Memory B cell (primary cell): ENCODE data around the gene CCDC174.
A peak's percentile ranks its signal among the peaks of the same experiment; 100 is the strongest.
"Not testable (repeated sequence)": the region's sequence is repeated elsewhere in the genome, so short reads cannot be mapped to it uniquely, and the experiment has no call there.

Experiments
- ATAC-seq: fragments of 150-1000 bp; cut with Tn5 transposase; 2 replicates; pipeline ENCODE4 v1.10.0; 2021; ENCODE audit warnings: low read depth, mild to moderate bottlenecking, moderate library complexity
- DNase-seq, 2 donors: peaks; one replicate each; pipeline ENCODE4 v3.0.0; 2022; ENCODE audit warnings: low spot score in 2 of 2
- H3K27ac Mint-ChIP-seq: one replicate; pipeline ENCODE4 v1.8.0; 2022; ENCODE audit warnings: mild to moderate bottlenecking, moderate library complexity, mixed read lengths
- H3K27me3 Mint-ChIP-seq: one replicate; pipeline ENCODE4 v1.8.0; 2022; ENCODE audit warnings: mixed read lengths
- H3K36me3 Mint-ChIP-seq: one replicate; pipeline ENCODE4 v1.8.0; 2022; ENCODE audit warnings: mild to moderate bottlenecking, mixed read lengths
- H3K4me1 Mint-ChIP-seq: one replicate; pipeline ENCODE4 v1.8.0; 2022; ENCODE audit warnings: mixed read lengths
- H3K4me3 Mint-ChIP-seq: one replicate; pipeline ENCODE4 v1.8.0; 2022; ENCODE audit warnings: mild to moderate bottlenecking, moderate library complexity, mixed read lengths
- H3K9me3 Mint-ChIP-seq: one replicate; pipeline ENCODE4 v1.8.0; 2022; ENCODE audit warnings: mixed read lengths

CCDC174 gene

DNA sequence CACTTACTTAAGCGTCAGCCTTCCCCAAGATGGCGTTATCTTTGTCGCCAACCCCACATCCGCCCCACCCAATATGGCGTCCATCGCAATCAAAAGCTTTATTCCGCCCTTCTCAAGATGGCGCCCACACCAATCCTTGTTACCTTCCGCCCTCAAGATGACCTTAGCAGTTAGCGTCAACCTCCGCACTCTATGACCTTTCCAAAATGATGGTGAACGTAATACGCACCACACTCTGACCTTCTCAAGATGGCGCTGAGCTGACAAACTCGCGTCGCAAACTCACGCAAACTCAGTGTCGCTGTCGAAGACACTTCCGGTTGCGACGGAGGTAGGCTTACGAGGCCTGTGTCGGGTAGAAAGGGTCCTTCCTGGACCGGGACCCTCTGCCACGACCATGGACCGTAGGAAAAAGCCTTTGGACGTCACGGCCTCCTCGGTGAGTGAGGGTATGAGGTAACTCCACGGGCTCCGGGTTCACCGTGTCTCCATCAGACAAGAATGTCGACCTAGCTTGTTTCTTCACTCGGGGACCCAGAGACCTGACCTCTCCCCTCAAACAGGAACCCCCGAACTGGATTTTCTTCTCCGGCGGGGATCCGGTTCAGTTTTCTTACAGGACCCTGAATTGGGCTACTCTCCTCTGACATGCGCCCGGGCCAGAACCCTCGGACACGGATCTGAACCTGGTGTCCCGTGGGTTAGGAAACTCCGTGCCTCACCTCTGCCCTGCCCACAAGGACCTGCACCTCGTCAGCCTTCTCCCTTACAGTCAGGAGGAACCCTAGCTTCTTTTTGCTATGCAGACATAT lies at the start of gene CCDC174:
Gene CCDC174, plus strand, starts transcription at position 323 of the 812 bp plus-strand sequence. Its CDS starts 75 bp downstream, at position 398.
- peak within 1 kb of the TSS; percentile 100 for H3K27ac Mint-ChIP-seq
- no peaks in the 10 kb centered on the region for H3K27me3 Mint-ChIP-seq
- no peaks in the 10 kb centered on the region for H3K9me3 Mint-ChIP-seq
- peaks cover 18% of the 10 kb centered on the region for H3K4me1 Mint-ChIP-seq
- peaks cover 8% of the 10 kb centered on the region for H3K36me3 Mint-ChIP-seq
- peak; percentile 92 for ATAC-seq
- peak; percentile 88 to 98 for DNase-seq
- H3K4me3 Mint-ChIP-seq = peak within 1 kb of the TSS; percentile 90

DNA sequence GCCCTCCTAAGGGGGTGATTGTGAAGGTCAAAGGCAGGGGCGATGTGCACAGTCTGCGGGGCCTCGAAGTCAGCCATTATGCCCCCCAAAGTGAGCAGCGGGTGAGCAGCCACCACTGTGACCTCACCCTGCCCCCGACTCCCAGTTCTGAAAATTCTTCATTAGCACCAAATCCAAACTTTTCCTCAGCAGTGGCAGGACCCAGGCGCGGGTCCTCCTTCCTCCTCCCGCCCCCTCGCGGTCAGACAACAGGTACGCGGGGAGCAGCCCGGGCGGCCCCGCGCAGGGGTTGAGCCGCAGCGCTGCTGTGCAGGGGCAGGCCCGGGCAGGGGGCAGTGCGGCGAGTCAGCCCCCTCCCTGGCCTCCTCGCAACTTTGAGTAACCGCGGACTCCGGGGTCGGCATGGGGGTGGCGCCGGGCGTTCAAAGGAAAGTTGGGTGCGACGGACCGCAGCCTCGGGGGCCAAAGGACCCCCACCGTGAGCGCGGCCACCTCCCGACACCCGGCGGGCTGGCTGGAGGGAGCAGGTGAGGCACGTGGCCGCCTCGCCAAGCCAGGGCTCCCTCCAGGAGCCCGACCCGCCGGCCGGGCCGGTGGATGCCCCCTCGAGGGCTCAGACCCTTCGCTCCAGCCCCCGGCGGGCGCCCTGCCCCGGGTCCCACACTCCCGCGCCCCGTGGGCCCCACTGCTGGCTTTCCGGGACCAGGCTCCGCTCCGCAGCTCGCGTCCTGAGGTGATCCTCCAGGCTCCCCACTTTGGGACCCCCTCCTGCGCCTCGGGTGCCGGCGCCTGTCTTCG lies 49.4 kb upstream of the CCDC174 start:
- Mint-ChIP-seq H3K4me1 (no peaks in the 10 kb centered on the region), H3K27me3 (peaks cover 37% of the 10 kb centered on the region), H3K9me3 (peaks cover 10% of the 10 kb centered on the region), H3K36me3 (peaks cover 2% of the 10 kb centered on the region), H3K27ac (no peak overlapping the region), H3K4me3 (no peak overlapping the region)
- DNase-seq (no peak), ATAC-seq (no peak)

DNA sequence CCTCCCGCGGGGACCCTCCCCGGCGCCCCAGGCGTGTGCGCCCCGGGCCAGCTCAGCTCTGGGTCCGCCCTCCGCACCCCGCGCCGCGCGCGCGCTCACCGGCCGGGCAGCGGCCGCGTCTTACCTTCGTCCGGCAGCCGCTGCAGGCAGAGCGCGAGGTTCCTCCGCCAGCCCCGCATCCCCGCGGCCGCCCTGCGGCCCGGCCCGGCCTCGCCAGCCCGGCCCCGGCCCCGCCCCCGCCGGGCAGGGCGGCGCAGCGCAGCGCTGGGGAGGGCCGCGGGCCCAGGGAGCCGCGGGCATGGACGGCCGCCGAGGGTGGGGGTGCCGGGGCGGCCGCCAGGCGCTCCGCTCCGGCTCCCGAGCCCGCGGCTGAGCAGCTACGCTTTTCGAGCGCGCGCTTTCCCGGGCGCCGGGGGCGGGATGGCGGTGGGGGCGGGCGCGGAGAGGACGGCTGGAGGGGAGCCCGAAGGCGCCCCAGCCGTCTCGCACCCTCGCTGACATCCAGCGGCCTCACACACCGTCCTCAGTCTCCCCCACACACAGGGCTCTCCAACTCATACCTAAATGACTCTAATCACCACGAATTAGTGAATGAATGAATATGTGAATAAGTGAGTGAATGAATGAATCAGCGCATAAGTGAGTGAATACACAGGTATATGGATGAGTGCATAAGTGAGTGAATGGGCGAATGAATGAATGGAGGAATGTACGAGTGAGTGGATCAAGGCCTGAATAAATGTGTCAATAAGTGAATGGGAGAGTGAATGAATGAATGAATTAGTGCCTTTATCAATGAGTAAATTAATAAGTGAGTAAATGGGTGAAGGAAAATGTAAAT lies 48.5 kb upstream of the CCDC174 start:
- Mint-ChIP-seq H3K9me3 (peaks cover 10% of the 10 kb centered on the region), H3K36me3 (peaks cover 2% of the 10 kb centered on the region), H3K4me1 (no peaks in the 10 kb centered on the region), H3K27ac (no peak overlapping the region), H3K4me3 (no peak overlapping the region), H3K27me3 (peaks cover 37% of the 10 kb centered on the region)
- DNase-seq = no peak
- no peak for ATAC-seq

DNA sequence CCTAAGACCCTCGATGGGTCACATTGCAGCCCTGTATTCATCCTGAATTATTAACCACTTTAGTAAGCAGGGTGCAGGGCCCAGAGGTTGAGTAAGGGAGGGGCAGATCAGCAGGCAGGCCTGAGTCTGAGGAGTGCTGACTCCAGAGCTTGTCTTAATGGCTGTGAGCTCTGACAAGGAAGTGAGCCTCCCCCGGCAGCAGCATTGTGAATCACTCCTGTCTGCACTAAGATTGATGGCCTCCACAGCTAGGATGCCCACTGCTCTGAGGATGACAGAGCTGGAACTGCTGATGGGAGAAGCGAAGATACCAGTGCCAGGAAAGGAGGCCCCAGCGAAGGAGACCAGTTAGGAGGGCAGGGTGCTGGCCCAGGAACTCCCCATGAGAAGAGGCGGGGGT lies 46.5 kb upstream of the CCDC174 start:
- peaks cover 2% of the 10 kb centered on the region for H3K36me3 Mint-ChIP-seq

DNA sequence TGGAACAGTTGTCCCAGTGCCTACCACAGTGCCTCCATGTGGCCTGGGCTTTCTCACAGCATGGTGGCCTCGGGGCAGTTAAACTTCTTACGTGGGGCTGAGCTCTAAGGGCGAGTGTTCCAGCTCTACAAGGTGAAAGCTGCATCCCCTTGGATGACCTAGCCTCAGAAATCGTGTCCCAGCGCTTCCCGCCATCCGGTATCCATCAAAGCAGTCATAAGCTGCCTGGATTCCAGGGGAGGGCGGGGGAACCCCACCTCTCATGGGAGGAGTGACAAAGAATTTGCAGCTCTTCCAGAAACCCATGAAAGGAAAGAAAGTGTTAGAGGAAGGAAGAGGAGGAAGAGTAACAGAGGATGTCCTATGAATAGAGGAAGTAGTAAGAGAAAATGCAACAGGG lies 45.8 kb upstream of the CCDC174 start:
- peaks cover 2% of the 10 kb centered on the region for H3K36me3 Mint-ChIP-seq
- ATAC-seq = no peak
- no peak overlapping the region for H3K4me3 Mint-ChIP-seq
- peaks cover 25% of the 10 kb centered on the region for H3K27me3 Mint-ChIP-seq
- H3K4me1 Mint-ChIP-seq = no peaks in the 10 kb centered on the region
- no peak for DNase-seq
- peaks cover 2% of the 10 kb centered on the region for H3K9me3 Mint-ChIP-seq
- no peak overlapping the region for H3K27ac Mint-ChIP-seq

More for the DNA sequence above, 46.5 kb upstream of the CCDC174 start:
- H3K4me1 Mint-ChIP-seq = no peaks in the 10 kb centered on the region
- DNase-seq (no peak), ATAC-seq (no peak)
- peaks cover 2% of the 10 kb centered on the region for H3K9me3 Mint-ChIP-seq
- H3K4me3 Mint-ChIP-seq = no peak overlapping the region
- H3K27me3 Mint-ChIP-seq = peaks cover 27% of the 10 kb centered on the region
- H3K27ac Mint-ChIP-seq = no peak overlapping the region

DNA sequence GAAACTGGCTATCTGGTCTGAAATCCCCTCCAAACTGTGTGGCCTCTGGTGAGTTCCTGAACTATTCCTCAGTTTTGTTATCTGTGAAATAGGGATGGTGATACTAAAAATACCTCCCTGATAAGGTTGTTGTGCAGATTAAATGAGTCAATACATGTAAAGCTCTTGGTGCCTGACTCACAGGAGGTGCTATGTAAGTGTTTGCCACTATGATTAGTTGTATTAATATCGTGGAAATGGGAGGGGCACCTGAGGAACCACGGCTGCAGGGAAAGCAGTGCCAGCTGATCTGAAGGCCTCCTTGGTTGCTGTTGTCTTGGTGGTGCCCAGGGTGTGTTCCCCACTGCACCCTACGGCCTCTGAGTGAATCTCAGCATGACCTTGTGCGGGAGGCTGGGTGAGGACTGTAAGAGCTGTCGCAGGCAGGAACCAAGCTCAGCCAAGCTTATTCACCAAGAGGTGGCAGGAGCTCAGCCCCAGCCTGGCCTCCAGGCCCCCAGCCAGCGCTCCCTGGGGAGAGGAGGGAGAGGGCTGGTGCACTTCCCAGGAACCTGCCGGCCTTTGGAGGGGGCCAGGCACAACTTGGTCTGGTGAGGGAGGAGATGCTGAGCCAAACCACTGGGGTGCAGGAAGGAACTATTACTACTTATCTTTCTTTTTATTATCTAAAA lies 44.8 kb upstream of the CCDC174 start:
- H3K36me3 Mint-ChIP-seq = peaks cover 2% of the 10 kb centered on the region
- H3K4me1 Mint-ChIP-seq = no peaks in the 10 kb centered on the region
- peaks cover 2% of the 10 kb centered on the region for H3K9me3 Mint-ChIP-seq
- H3K4me3 Mint-ChIP-seq = no peak overlapping the region
- peaks cover 19% of the 10 kb centered on the region for H3K27me3 Mint-ChIP-seq
- no peak overlapping the region for H3K27ac Mint-ChIP-seq
- ATAC-seq (no peak), DNase-seq (no peak)

DNA sequence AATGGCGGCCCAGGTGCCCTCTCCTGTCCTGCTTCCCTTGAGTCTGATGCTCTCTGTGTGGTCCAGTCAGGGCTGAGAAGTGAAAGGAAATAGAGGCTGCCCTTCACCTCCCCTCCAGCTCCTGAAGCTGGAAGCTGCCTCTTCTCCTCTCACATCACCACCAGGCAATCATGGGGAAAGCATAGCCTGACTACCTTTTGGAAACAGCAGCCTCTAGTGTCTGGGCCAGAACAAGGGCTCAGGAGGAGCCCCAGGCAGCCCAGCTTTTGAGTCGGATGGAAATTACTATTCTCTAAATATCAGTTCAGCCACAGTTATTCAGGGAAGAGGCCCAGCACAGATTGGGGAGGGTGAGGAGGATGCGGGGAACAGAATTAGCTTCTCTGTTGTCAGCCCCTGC lies 43.3 kb upstream of the CCDC174 start:
- no peak overlapping the region for H3K27ac Mint-ChIP-seq
- H3K36me3 Mint-ChIP-seq = peaks cover under 1% of the 10 kb centered on the region
- H3K4me3 Mint-ChIP-seq = no peak overlapping the region
- peaks cover 22% of the 10 kb centered on the region for H3K27me3 Mint-ChIP-seq
- no peaks in the 10 kb centered on the region for H3K4me1 Mint-ChIP-seq
- DNase-seq (no peak), ATAC-seq (no peak)
- H3K9me3 Mint-ChIP-seq = peaks cover 1% of the 10 kb centered on the region

DNA sequence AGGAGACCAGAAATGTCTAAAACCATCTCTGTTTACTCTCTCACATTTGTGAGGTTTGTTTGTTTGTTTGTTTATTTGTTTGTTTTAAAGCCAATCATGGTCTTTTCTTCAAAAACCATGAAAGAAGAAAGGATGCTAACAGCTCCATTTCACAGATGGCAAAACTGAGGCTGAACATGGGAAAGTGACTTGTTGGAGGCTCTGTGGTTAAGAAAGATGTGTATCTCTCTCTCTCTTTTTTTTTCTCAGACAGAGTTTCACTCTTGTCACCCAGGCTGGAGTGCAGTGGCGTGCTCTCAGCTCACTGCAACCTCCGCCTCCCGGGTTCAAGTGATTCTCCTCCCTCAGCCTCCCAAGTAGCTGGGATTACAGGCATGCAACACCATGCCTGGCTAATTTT lies 42.5 kb upstream of the CCDC174 start:
- H3K27ac Mint-ChIP-seq, H3K4me1 Mint-ChIP-seq, DNase-seq, ATAC-seq, H3K4me3 Mint-ChIP-seq, H3K9me3 Mint-ChIP-seq, H3K36me3 Mint-ChIP-seq: not testable (repeated sequence)
- peaks cover 23% of the 10 kb centered on the region for H3K27me3 Mint-ChIP-seq

DNA sequence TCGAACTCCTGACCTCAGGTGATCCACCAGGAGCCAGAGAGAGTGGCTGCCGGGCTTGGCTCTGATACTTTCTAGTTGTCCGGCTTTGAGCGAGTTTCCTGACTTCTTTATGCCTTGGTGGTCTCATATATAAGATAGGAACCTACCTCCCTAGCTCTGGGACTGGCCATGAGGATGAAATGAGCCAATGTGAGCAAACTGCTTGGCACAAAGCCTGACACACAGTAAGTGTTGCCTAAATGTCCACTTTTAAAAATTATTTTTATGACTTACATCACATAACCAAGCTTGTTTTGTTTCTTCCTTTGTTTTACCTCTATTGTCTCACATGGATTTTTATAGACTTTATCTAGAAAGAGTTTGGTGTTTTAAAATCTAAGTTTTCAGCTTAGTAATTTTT lies 42.1 kb upstream of the CCDC174 start:
- ATAC-seq = no peak
- no peaks in the 10 kb centered on the region for H3K9me3 Mint-ChIP-seq
- H3K36me3 Mint-ChIP-seq = no peaks in the 10 kb centered on the region
- H3K4me3 Mint-ChIP-seq = no peak overlapping the region
- H3K27ac Mint-ChIP-seq = no peak overlapping the region
- no peaks in the 10 kb centered on the region for H3K4me1 Mint-ChIP-seq
- DNase-seq = no peak
- H3K27me3 Mint-ChIP-seq = peaks cover 23% of the 10 kb centered on the region

DNA sequence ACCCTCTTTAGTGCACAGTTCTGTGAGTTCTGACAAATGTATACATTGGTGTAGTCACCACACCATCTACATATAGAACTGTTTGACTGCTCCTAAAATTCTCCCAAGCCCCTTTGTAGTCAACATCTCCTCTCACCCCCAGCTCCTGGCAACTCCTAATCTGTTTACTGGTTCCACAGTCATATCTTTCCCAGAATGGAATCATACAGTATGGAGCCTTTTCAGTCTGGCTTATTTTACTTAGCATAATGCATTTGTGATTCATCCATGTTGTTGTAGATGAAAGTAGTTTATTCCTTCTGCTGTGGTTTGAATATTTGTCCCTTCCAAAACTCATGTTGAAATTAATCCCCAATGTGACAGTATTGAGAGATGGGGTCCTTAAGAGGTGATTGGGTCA lies 41.6 kb upstream of the CCDC174 start:
- Mint-ChIP-seq H3K4me3 (no peak overlapping the region), H3K4me1 (no peaks in the 10 kb centered on the region), H3K36me3 (no peaks in the 10 kb centered on the region), H3K9me3 (no peaks in the 10 kb centered on the region), H3K27ac (no peak overlapping the region), H3K27me3 (peaks cover 23% of the 10 kb centered on the region)
- ATAC-seq = no peak
- no peak for DNase-seq

DNA sequence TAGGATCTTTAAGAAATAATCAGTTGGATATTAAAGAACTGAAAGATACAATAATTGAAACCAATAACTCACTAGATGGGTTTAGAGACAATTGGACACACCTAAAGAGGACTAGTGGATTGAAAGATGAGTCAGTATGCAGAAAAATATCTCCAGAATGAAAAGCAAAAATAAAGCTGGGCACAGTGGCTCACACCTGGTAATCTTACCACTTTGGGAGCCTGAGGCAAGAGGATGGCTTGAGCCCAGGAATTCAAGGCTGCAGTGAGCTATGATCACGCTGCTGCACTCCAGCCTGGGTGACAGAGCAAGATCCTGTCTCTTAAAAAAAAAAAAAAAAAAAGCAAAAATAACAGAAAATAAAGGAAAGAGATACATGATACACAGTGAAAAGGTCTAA lies 37.4 kb upstream of the CCDC174 start:
- H3K9me3 Mint-ChIP-seq = no peaks in the 10 kb centered on the region
- ATAC-seq = no peak
- peaks cover 22% of the 10 kb centered on the region for H3K27me3 Mint-ChIP-seq
- no peak overlapping the region for H3K27ac Mint-ChIP-seq
- DNase-seq = no peak
- no peak overlapping the region for H3K4me3 Mint-ChIP-seq
- H3K4me1 Mint-ChIP-seq = no peaks in the 10 kb centered on the region
- H3K36me3 Mint-ChIP-seq = peaks cover 2% of the 10 kb centered on the region

DNA sequence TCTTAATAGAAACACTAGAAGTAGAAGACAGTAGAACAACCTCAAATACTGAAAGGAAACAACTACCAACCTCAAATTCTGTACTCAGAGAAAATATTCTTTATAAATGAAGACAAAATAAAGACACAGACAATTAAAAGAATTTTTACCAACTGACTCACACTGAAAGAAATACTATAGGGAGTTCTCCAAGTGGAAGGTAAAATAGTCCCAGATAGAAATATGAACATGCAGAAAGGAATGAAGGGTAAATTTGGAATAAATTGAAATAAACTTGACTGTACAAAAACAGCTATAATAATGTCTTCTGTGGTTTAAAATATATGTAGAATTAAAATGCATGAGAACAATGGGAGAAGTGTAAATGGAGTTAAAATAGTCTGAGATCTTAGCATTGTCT lies 36.7 kb upstream of the CCDC174 start:
- H3K4me3 Mint-ChIP-seq = no peak overlapping the region
- H3K9me3 Mint-ChIP-seq = no peaks in the 10 kb centered on the region
- DNase-seq (no peak), ATAC-seq (no peak)
- H3K4me1 Mint-ChIP-seq = no peaks in the 10 kb centered on the region
- peaks cover 25% of the 10 kb centered on the region for H3K27me3 Mint-ChIP-seq
- H3K36me3 Mint-ChIP-seq = peaks cover 2% of the 10 kb centered on the region
- no peak overlapping the region for H3K27ac Mint-ChIP-seq

DNA sequence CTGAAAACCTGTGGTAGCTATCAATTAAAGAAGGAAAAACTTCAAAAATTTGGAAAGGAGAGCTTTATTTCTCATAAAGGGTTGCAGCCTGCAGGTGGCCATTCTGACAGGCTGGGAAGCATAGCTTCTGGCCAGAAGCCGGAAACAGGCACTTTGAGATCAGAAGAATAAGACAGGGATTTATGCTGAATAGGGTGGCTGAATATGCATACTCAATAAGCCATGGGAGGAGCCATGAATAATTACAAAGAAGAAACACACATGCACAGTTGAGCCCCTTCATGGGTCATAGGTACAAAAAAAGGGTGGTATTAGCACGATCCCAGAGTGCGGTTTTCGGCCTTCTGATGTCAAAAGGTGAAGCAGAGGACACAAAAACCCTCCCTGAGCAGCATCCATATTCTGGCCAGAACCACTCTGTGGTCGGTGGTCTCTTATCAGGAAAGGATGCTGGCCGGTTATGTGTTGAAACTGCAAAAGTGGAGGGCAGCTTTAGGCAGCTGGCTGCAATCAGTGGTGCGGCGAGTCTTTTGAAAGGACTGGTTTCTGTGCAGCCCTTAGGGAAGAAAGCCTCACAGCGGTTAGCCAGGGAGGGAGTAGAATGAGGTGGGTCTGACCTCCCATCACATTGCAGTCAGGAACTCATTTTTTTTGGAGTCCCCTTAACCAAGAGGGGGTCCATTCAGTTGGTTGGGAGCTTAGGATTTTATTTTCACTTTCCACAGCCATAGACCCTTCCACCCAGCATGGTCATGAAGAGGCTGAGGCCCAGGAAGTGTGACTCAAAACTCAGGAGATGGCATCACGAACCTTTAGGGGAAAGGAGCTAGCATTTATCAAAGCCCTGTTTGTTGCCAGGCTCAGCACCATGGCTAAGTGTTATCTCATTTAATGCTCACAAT lies 34.7 kb upstream of the CCDC174 start:
- no peak for DNase-seq
- no peaks in the 10 kb centered on the region for H3K9me3 Mint-ChIP-seq
- peaks cover 25% of the 10 kb centered on the region for H3K27me3 Mint-ChIP-seq
- H3K27ac Mint-ChIP-seq = no peak overlapping the region
- no peak overlapping the region for H3K4me3 Mint-ChIP-seq
- ATAC-seq = no peak
- peaks cover 2% of the 10 kb centered on the region for H3K36me3 Mint-ChIP-seq
- H3K4me1 Mint-ChIP-seq = no peaks in the 10 kb centered on the region
